ENCODE results near the gene FAM186B.

FAM186B gene

GRCh38 chr12:49557187-49557916 lies 48.1 kb downstream of the FAM186B start:
- ATAC-seq (no peak), DNase-seq (ENCODE audit: low spot score in 2 of 2) (no peak)
- Mint-ChIP-seq H3K4me1 (peaks cover 6% of the 10 kb centered on the region), H3K36me3 (peaks cover 47% of the 10 kb centered on the region), H3K27ac (peak overlapping the region; percentile 68), H3K9me3 (no peaks in the 10 kb centered on the region), H3K4me3 (no peak overlapping the region)

GRCh38 chr12:49556391-49557186 lies 48.9 kb downstream of the FAM186B start:
- H3K4me3 Mint-ChIP-seq, result no peak overlapping the region
- H3K36me3 Mint-ChIP-seq, result peaks cover 40% of the 10 kb centered on the region
- peak overlapping the region; percentile 68 for H3K27ac Mint-ChIP-seq
- DNase-seq (ENCODE audit: low spot score in 2 of 2) (no peak), ATAC-seq (no peak)
- peaks cover 6% of the 10 kb centered on the region for H3K4me1 Mint-ChIP-seq
- H3K9me3 Mint-ChIP-seq, result no peaks in the 10 kb centered on the region

GRCh38 chr12:49555631-49556390 lies 49.6 kb downstream of the FAM186B start:
- DNase-seq (ENCODE audit: low spot score in 2 of 2) (no peak), ATAC-seq (no peak)
- H3K4me3 Mint-ChIP-seq, result no peak overlapping the region
- H3K27ac Mint-ChIP-seq, result peak overlapping the region; percentile 68
- H3K36me3 Mint-ChIP-seq, result peaks cover 32% of the 10 kb centered on the region
- H3K4me1 Mint-ChIP-seq, result peaks cover 3% of the 10 kb centered on the region
- no peaks in the 10 kb centered on the region for H3K9me3 Mint-ChIP-seq

- Mint-ChIP-seq H3K36me3 (peaks cover 16% of the 10 kb centered on the region), H3K4me3 (no peak overlapping the region), H3K27ac (no peak overlapping the region), H3K4me1 (no peaks in the 10 kb centered on the region), H3K9me3 (no peaks in the 10 kb centered on the region)
- ATAC-seq (no peak), DNase-seq (ENCODE audit: low spot score in 2 of 2) (no peak)
Measured at GRCh38 chr12:49554266-49554665, 51.2 kb downstream of the FAM186B start.

- H3K4me1 Mint-ChIP-seq, result peaks cover 4% of the 10 kb centered on the region
- H3K27ac Mint-ChIP-seq, result no peak overlapping the region
- H3K9me3 Mint-ChIP-seq, result no peaks in the 10 kb centered on the region
- H3K4me3 Mint-ChIP-seq, result no peak overlapping the region
- H3K36me3 Mint-ChIP-seq, result peaks cover 10% of the 10 kb centered on the region
- ATAC-seq (peak; percentile 43), DNase-seq (ENCODE audit: low spot score in 2 of 2) (no peak)
Measured at GRCh38 chr12:49553512-49554088, 51.8 kb downstream of the FAM186B start.

- H3K9me3 Mint-ChIP-seq, result no peaks in the 10 kb centered on the region
- no peak for ATAC-seq
- peaks cover 3% of the 10 kb centered on the region for H3K36me3 Mint-ChIP-seq
- no peak for DNase-seq (ENCODE audit: low spot score in 2 of 2)
- no peak overlapping the region for H3K27ac Mint-ChIP-seq
- H3K4me1 Mint-ChIP-seq, result peaks cover 11% of the 10 kb centered on the region
- H3K4me3 Mint-ChIP-seq, result no peak overlapping the region
Measured at GRCh38 chr12:49552899-49553298, 52.5 kb downstream of the FAM186B start.

- Mint-ChIP-seq H3K9me3 (no peaks in the 10 kb centered on the region), H3K36me3 (no peaks in the 10 kb centered on the region), H3K4me1 (peaks cover 12% of the 10 kb centered on the region), H3K4me3 (no peak overlapping the region), H3K27ac (no peak overlapping the region)
- DNase-seq (ENCODE audit: low spot score in 2 of 2) (no peak), ATAC-seq (no peak)
Measured at GRCh38 chr12:49552425-49552824, 53.0 kb downstream of the FAM186B start.

- Mint-ChIP-seq H3K36me3 (no peaks in the 10 kb centered on the region), H3K27ac (no peak overlapping the region), H3K4me3 (no peak overlapping the region), H3K4me1 (peaks cover 12% of the 10 kb centered on the region), H3K9me3 (no peaks in the 10 kb centered on the region)
- no peak for DNase-seq (ENCODE audit: low spot score in 2 of 2)
- ATAC-seq, result no peak
Measured at GRCh38 chr12:49552014-49552413, 53.4 kb downstream of the FAM186B start.

GRCh38 chr12:49550693-49551252 lies 54.7 kb downstream of the FAM186B start:
- peaks cover 12% of the 10 kb centered on the region for H3K4me1 Mint-ChIP-seq
- no peak overlapping the region for H3K4me3 Mint-ChIP-seq
- H3K27ac Mint-ChIP-seq, result no peak overlapping the region
- DNase-seq (ENCODE audit: low spot score in 2 of 2) (no peak), ATAC-seq (no peak)
- no peaks in the 10 kb centered on the region for H3K9me3 Mint-ChIP-seq
- H3K36me3 Mint-ChIP-seq, result no peaks in the 10 kb centered on the region

GRCh38 chr12:49549735-49550692 lies 55.4 kb downstream of the FAM186B start:
- Mint-ChIP-seq H3K36me3 (no peaks in the 10 kb centered on the region), H3K4me3 (peak overlapping the region; percentile 65), H3K27ac (no peak overlapping the region), H3K9me3 (no peaks in the 10 kb centered on the region), H3K4me1 (peaks cover 12% of the 10 kb centered on the region)
- ATAC-seq (no peak), DNase-seq (ENCODE audit: low spot score in 2 of 2) (no peak)

- ATAC-seq (peak; percentile 32), DNase-seq (ENCODE audit: low spot score in 2 of 2) (no peak)
- Mint-ChIP-seq H3K27ac (peak overlapping the region; percentile 40), H3K4me1 (peaks cover 12% of the 10 kb centered on the region), H3K36me3 (no peaks in the 10 kb centered on the region), H3K9me3 (no peaks in the 10 kb centered on the region), H3K4me3 (peak overlapping the region; percentile 65)
Measured at GRCh38 chr12:49548822-49549648, 56.4 kb downstream of the FAM186B start.

GRCh38 chr12:49548481-49548821 lies 57.0 kb downstream of the FAM186B start:
- no peaks in the 10 kb centered on the region for H3K9me3 Mint-ChIP-seq
- peaks cover 12% of the 10 kb centered on the region for H3K4me1 Mint-ChIP-seq
- no peaks in the 10 kb centered on the region for H3K36me3 Mint-ChIP-seq
- peak overlapping the region; percentile 65 for H3K4me3 Mint-ChIP-seq
- DNase-seq (ENCODE audit: low spot score in 2 of 2) (no peak), ATAC-seq (no peak)
- peak overlapping the region; percentile 40 for H3K27ac Mint-ChIP-seq

GRCh38 chr12:49547090-49547690 lies 58.2 kb downstream of the FAM186B start:
- peak; percentile 31 for ATAC-seq
- DNase-seq (ENCODE audit: low spot score in 2 of 2), result no peak
- Mint-ChIP-seq H3K9me3 (no peaks in the 10 kb centered on the region), H3K27ac (no peak overlapping the region), H3K4me3 (no peak overlapping the region), H3K36me3 (no peaks in the 10 kb centered on the region), H3K4me1 (peaks cover 12% of the 10 kb centered on the region)
